Measurements from ENCODE around the gene LIG1. TPM values are rescaled to one million over a fixed set of nuclear protein-coding genes. Genes with fewer than 3 reads are reported as not detected.

Gene LIG1
- polyA plus RNA-seq, 2 donors, result 31.2 to 53.3 TPM

- Histone ChIP-seq H3K36me3 (ENCODE audit: control insufficient read depth in 2 of 2, insufficient read depth in 2 of 2, low read length in 1 of 2) (peaks cover 0 to 5% of the 10 kb centered on the region in 2 donors), H3K4me1 (ENCODE audit: control insufficient read depth in 2 of 2, insufficient read depth in 2 of 2, low read length in 1 of 2) (peaks cover 3 to 4% of the 10 kb centered on the region in 2 donors), H3K9me3 (ENCODE audit: control insufficient read depth in 2 of 2, insufficient read depth in 1 of 2, low read depth in 1 of 2, low read length in 1 of 2) (no peaks in the 10 kb centered on the region), H3K27me3 (ENCODE audit: control insufficient read depth in 1 of 2, insufficient read depth in 2 of 2, low read length in 2 of 2) (no peaks in the 10 kb centered on the region), H3K27ac (ENCODE audit: low read depth in 2 of 2, low read length in 1 of 2) (no peak overlapping the region), H3K4me3 (ENCODE audit: low read depth in 1 of 2, low read length in 2 of 2) (no peak overlapping the region)
- WGBS, 2 donors, result 40 to 45% methylated on average over 13 of the region's 13 CpGs
Observed at GRCh38 chr19:48196933-48197665, 27.0 kb upstream of the LIG1 start.

- Histone ChIP-seq H3K27me3 (ENCODE audit: control insufficient read depth in 1 of 2, insufficient read depth in 2 of 2, low read length in 2 of 2) (no peaks in the 10 kb centered on the region), H3K9me3 (ENCODE audit: control insufficient read depth in 2 of 2, insufficient read depth in 1 of 2, low read depth in 1 of 2, low read length in 1 of 2) (no peaks in the 10 kb centered on the region), H3K4me3 (ENCODE audit: low read depth in 1 of 2, low read length in 2 of 2) (no peak overlapping the region), H3K4me1 (ENCODE audit: control insufficient read depth in 2 of 2, insufficient read depth in 2 of 2, low read length in 1 of 2) (peaks cover 3 to 4% of the 10 kb centered on the region in 2 donors), H3K27ac (ENCODE audit: low read depth in 2 of 2, low read length in 1 of 2) (no peak overlapping the region), H3K36me3 (ENCODE audit: control insufficient read depth in 2 of 2, insufficient read depth in 2 of 2, low read length in 1 of 2) (peaks cover 0 to 9% of the 10 kb centered on the region in 2 donors)
- 65 to 67% methylated on average over 23 of the region's 23 CpGs for WGBS, 2 donors
Observed at GRCh38 chr19:48196321-48196763, 26.2 kb upstream of the LIG1 start.

GRCh38 chr19:48194844-48195830 is 25.0 kb upstream of the LIG1 start:
- H3K9me3 ChIP-seq (ENCODE audit: control insufficient read depth in 2 of 2, insufficient read depth in 1 of 2, low read depth in 1 of 2, low read length in 1 of 2), result no peaks in the 10 kb centered on the region
- no peaks in the 10 kb centered on the region for H3K27me3 ChIP-seq (ENCODE audit: control insufficient read depth in 1 of 2, insufficient read depth in 2 of 2, low read length in 2 of 2)
- no peak overlapping the region for H3K4me3 ChIP-seq (ENCODE audit: low read depth in 1 of 2, low read length in 2 of 2)
- no peak overlapping the region for H3K27ac ChIP-seq (ENCODE audit: low read depth in 2 of 2, low read length in 1 of 2)
- H3K36me3 ChIP-seq (ENCODE audit: control insufficient read depth in 2 of 2, insufficient read depth in 2 of 2, low read length in 1 of 2), result peaks cover 0 to 9% of the 10 kb centered on the region in 2 donors
- H3K4me1 ChIP-seq (ENCODE audit: control insufficient read depth in 2 of 2, insufficient read depth in 2 of 2, low read length in 1 of 2), result peaks cover 3 to 4% of the 10 kb centered on the region in 2 donors
- WGBS, 2 donors, result 80% methylated on average over 95 of the region's 95 CpGs

GRCh38 chr19:48194041-48194843 is 24.1 kb upstream of the LIG1 start:
- Histone ChIP-seq H3K27me3 (ENCODE audit: control insufficient read depth in 1 of 2, insufficient read depth in 2 of 2, low read length in 2 of 2) (no peaks in the 10 kb centered on the region), H3K27ac (ENCODE audit: low read depth in 2 of 2, low read length in 1 of 2) (no peak overlapping the region), H3K9me3 (ENCODE audit: control insufficient read depth in 2 of 2, insufficient read depth in 1 of 2, low read depth in 1 of 2, low read length in 1 of 2) (no peaks in the 10 kb centered on the region), H3K4me3 (ENCODE audit: low read depth in 1 of 2, low read length in 2 of 2) (no peak overlapping the region), H3K4me1 (ENCODE audit: control insufficient read depth in 2 of 2, insufficient read depth in 2 of 2, low read length in 1 of 2) (peaks cover 3 to 4% of the 10 kb centered on the region in 2 donors), H3K36me3 (ENCODE audit: control insufficient read depth in 2 of 2, insufficient read depth in 2 of 2, low read length in 1 of 2) (peaks cover 0 to 9% of the 10 kb centered on the region in 2 donors)
- WGBS, 2 donors, result 78% methylated on average over 36 of the region's 36 CpGs

DNA sequence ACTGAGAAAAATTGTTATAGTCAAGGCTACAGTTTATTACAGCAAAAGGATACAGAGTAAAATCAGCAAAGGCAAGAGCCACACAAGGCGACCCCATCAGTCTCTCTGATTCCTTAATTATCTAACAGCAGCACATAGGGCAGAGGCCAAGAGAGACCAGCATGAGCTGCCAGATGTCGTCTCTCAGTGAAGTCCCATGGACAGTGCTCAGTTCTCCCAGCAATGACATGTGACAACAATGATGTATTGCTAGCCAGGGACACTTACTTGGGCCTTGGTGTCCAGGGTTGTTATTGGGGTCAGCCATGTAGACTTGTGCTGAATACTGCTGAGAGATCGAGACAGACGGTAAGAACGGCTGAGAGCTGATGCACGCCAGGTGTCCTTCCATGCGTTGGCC is 22.6 kb upstream of the LIG1 start:
- Histone ChIP-seq H3K9me3 (ENCODE audit: control insufficient read depth in 2 of 2, insufficient read depth in 1 of 2, low read depth in 1 of 2, low read length in 1 of 2) (no peaks in the 10 kb centered on the region), H3K4me3 (ENCODE audit: low read depth in 1 of 2, low read length in 2 of 2) (no peak overlapping the region), H3K27me3 (ENCODE audit: control insufficient read depth in 1 of 2, insufficient read depth in 2 of 2, low read length in 2 of 2) (no peaks in the 10 kb centered on the region), H3K27ac (ENCODE audit: low read depth in 2 of 2, low read length in 1 of 2) (no peak overlapping the region), H3K4me1 (ENCODE audit: control insufficient read depth in 2 of 2, insufficient read depth in 2 of 2, low read length in 1 of 2) (peaks cover 3 to 4% of the 10 kb centered on the region in 2 donors), H3K36me3 (ENCODE audit: control insufficient read depth in 2 of 2, insufficient read depth in 2 of 2, low read length in 1 of 2) (peaks cover 0 to 14% of the 10 kb centered on the region in 2 donors)
- WGBS, 2 donors, result 84 to 86% methylated on average over 7 of the region's 7 CpGs

DNA sequence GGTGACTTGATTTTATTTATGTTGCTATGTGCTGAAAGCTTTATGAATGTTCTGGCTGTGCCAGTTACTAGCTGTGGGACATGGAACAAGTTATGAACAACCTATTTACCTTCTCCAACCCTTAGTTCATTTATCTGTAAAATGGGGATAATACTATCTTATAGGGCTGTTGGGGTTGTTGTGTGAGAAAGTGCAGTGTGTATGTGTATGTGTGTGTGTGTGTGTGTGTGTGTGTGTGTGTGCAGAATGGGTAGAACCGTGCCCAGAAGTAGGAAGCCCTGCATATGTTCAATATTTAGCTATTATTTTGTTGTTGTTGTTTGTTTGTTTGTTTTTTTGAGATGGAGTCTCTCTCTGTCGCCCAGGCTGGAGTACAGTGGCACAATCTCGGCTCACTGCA is 20.7 kb upstream of the LIG1 start:
- Histone ChIP-seq H3K36me3 (ENCODE audit: control insufficient read depth in 2 of 2, insufficient read depth in 2 of 2, low read length in 1 of 2) (peaks cover 0 to 14% of the 10 kb centered on the region in 2 donors), H3K9me3 (ENCODE audit: control insufficient read depth in 2 of 2, insufficient read depth in 1 of 2, low read depth in 1 of 2, low read length in 1 of 2) (no peaks in the 10 kb centered on the region), H3K4me1 (ENCODE audit: control insufficient read depth in 2 of 2, insufficient read depth in 2 of 2, low read length in 1 of 2) (no peaks in the 10 kb centered on the region), H3K27ac (ENCODE audit: low read depth in 2 of 2, low read length in 1 of 2) (no peak overlapping the region), H3K27me3 (ENCODE audit: control insufficient read depth in 1 of 2, insufficient read depth in 2 of 2, low read length in 2 of 2) (no peaks in the 10 kb centered on the region), H3K4me3 (ENCODE audit: low read depth in 1 of 2, low read length in 2 of 2) (no peak overlapping the region)
- WGBS, 2 donors, result 87 to 92% methylated on average over 3 of the region's 3 CpGs

DNA sequence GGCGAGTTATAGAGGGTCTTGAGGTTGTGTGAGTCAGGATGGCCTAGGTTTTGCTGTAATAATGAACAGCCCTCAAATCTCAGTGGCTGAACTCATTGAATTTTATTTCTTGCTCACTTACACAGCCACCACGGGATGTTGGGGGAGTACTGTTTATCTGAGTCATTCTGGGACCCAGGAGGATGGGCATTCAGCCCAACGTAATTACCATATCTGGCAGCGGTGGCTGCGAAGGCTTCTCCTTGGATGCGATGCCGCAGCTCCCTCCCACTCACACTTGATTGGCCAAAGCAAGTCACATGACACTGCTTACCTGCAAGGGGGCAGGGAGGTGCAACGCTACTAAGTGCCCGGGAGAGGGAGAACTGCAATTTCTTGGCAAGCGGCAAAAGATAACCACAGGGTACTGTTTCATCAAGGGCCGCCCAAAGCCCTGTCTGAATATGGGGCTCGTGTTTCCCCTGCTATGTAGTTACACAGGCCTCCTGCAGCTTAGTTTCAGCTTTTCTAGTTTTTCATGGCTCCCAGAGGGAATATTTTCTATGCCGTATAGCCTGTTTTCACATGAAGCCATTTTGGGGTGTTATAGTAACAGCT is 20.2 kb upstream of the LIG1 start:
- H3K4me3 ChIP-seq (ENCODE audit: low read depth in 1 of 2, low read length in 2 of 2), result no peak overlapping the region
- no peak overlapping the region for H3K27ac ChIP-seq (ENCODE audit: low read depth in 2 of 2, low read length in 1 of 2)
- no peaks in the 10 kb centered on the region for H3K9me3 ChIP-seq (ENCODE audit: control insufficient read depth in 2 of 2, insufficient read depth in 1 of 2, low read depth in 1 of 2, low read length in 1 of 2)
- H3K27me3 ChIP-seq (ENCODE audit: control insufficient read depth in 1 of 2, insufficient read depth in 2 of 2, low read length in 2 of 2), result no peaks in the 10 kb centered on the region
- WGBS, 2 donors, result 78 to 80% methylated on average over 13 of the region's 13 CpGs
- H3K4me1 ChIP-seq (ENCODE audit: control insufficient read depth in 2 of 2, insufficient read depth in 2 of 2, low read length in 1 of 2), result no peaks in the 10 kb centered on the region
- H3K36me3 ChIP-seq (ENCODE audit: control insufficient read depth in 2 of 2, insufficient read depth in 2 of 2, low read length in 1 of 2), result peaks cover 0 to 14% of the 10 kb centered on the region in 2 donors

GRCh38 chr19:48186541-48186991 is 16.4 kb upstream of the LIG1 start:
- Histone ChIP-seq H3K27ac (ENCODE audit: low read depth in 2 of 2, low read length in 1 of 2) (no peak overlapping the region), H3K36me3 (ENCODE audit: control insufficient read depth in 2 of 2, insufficient read depth in 2 of 2, low read length in 1 of 2) (peaks cover 2 to 12% of the 10 kb centered on the region in 2 donors), H3K27me3 (ENCODE audit: control insufficient read depth in 1 of 2, insufficient read depth in 2 of 2, low read length in 2 of 2) (no peaks in the 10 kb centered on the region), H3K4me1 (ENCODE audit: control insufficient read depth in 2 of 2, insufficient read depth in 2 of 2, low read length in 1 of 2) (no peaks in the 10 kb centered on the region), H3K4me3 (ENCODE audit: low read depth in 1 of 2, low read length in 2 of 2) (no peak overlapping the region), H3K9me3 (ENCODE audit: control insufficient read depth in 2 of 2, insufficient read depth in 1 of 2, low read depth in 1 of 2, low read length in 1 of 2) (no peaks in the 10 kb centered on the region)
- WGBS, 2 donors, result 83 to 84% methylated on average over 8 of the region's 8 CpGs
